ENCODE data around the gene LRRC8C. TPM values are rescaled to one million over a fixed set of nuclear protein-coding genes. Genes with fewer than 3 reads are reported as not detected.
A peak's percentile ranks its signal among the peaks of the same experiment; 100 is the strongest.

LRRC8C gene
- total RNA-seq, 1 donor from 2014 or later: 5.5 TPM

DNA sequence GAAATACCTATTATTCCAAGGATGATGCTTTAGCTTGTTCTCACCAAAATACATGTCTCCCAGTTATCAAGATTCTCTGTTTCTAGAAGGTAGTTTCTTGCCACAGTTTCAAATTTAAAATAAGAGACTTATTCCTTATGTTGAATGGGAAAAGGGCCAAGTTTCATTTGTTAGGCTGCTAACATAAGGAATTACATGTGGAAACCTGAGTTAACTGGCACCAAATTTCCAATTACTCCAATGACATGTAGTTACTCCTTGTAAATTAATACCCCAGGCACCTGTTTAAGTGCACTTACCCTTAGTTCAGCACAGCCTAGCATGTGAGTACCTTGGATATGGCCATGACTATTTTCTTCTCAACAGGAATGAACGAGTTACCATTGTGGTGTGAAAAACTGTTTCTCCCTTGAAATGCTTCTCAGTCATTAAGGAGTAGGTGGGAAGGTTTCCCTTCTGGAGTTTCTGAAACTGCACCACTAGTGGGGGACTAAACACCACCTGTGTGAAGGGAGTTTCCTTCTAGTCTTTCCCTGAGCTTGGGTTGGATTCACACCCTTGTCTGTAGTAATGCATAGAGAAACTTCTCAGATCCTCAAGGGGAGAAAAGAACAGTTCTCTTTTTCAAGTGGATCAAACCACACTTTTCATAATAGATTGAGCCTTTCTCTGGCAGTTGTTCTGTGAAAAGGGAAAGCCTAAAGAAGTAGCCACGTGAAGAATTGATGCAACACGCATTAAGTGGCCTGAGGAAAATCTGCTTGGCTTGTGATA is 32.3 kb upstream of the LRRC8C start:
- TF ChIP-seq, protein P1, sequence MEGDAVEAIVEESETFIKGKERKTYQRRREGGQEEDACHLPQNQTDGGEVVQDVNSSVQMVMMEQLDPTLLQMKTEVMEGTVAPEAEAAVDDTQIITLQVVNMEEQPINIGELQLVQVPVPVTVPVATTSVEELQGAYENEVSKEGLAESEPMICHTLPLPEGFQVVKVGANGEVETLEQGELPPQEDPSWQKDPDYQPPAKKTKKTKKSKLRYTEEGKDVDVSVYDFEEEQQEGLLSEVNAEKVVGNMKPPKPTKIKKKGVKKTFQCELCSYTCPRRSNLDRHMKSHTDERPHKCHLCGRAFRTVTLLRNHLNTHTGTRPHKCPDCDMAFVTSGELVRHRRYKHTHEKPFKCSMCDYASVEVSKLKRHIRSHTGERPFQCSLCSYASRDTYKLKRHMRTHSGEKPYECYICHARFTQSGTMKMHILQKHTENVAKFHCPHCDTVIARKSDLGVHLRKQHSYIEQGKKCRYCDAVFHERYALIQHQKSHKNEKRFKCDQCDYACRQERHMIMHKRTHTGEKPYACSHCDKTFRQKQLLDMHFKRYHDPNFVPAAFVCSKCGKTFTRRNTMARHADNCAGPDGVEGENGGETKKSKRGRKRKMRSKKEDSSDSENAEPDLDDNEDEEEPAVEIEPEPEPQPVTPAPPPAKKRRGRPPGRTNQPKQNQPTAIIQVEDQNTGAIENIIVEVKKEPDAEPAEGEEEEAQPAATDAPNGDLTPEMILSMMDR (IDR thresholded peaks at IDR 0.05; ENCODE audit: insufficient read depth, low read length, severe bottlenecking): no peak
- no peak for FAIRE-seq
- no peak overlapping the region for H3K4me3 ChIP-seq (ENCODE audit: low read depth, low read length)
- no peaks in the 10 kb centered on the region for H3K27me3 ChIP-seq (ENCODE audit: control insufficient read depth, insufficient read depth, low read length)
- H3K36me3 ChIP-seq (ENCODE audit: control insufficient read depth, insufficient read depth, low read length): no peaks in the 10 kb centered on the region
- no peak for DNase-seq (ENCODE audit: low read depth)

DNA sequence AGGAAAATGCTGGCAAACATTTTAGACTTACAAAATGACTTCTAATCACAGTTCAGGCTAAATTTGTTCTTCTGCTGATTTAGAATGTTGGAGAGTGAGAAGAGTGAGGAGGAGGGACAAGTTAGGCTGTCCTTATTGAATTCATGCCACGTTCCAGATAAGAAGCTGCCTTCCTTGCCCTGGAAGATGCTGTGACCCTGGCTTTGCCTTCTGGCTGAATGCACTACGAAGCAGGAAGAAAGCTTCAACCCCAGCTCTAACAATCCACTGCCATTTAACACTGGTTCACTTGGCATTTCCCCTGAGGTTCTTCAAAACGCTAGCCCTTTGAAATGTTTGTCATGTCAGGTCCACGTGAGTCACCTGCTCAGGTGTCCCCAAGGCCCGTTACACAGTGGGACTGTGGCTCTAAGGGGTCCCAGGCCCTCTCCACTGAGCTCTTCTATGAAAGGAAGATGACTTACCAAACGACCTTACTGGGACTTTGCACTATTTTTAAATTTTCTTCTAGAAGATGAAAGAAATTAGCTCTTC is 30.0 kb upstream of the LRRC8C start:
- no peaks in the 10 kb centered on the region for H3K27me3 ChIP-seq (ENCODE audit: control insufficient read depth, insufficient read depth, low read length)
- DNase-seq (ENCODE audit: low read depth): no peak
- no peaks in the 10 kb centered on the region for H3K36me3 ChIP-seq (ENCODE audit: control insufficient read depth, insufficient read depth, low read length)
- H3K4me3 ChIP-seq (ENCODE audit: low read depth, low read length): no peak overlapping the region
- no peak for FAIRE-seq
- TF ChIP-seq, protein P1 (IDR thresholded peaks at IDR 0.05; ENCODE audit: insufficient read depth, low read length, severe bottlenecking): no peak

DNA sequence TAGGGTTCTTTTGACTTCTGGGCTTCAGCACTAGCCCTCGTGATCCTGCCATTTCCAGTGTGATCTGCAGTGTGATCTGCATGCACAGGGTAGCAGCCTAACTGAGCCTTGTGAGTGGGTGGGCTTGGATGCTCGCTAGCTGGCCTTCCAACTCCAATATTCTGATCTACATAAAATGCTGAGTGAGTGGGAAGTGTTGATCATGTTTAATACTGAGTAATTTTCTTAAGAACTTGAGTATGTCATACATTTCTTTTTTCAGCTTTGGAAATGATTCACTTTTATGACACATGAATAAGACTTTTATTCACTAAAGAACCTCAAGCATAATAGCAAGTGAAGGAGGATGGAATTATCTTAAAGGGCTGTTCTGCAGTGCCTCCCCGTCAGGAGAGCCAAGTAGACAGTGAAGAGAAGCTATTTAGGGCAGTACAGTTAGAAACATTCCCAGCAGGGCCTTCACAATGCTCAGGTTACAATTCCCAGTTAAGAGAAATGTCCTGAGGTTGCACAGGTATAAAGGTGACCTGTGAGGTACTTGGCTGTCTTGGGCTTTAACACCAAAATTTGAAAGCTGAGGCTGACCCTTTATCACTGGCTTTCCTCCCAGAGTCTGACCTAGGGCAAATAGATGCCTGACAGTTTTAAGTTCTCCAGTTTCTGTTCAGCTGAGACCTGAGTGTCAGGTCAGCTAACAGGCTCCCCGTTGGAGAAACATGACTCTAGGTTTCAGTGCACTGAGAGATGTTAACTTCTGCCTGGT is 29.1 kb upstream of the LRRC8C start:
- no peak for FAIRE-seq
- no peak overlapping the region for H3K4me3 ChIP-seq (ENCODE audit: low read depth, low read length)

DNA sequence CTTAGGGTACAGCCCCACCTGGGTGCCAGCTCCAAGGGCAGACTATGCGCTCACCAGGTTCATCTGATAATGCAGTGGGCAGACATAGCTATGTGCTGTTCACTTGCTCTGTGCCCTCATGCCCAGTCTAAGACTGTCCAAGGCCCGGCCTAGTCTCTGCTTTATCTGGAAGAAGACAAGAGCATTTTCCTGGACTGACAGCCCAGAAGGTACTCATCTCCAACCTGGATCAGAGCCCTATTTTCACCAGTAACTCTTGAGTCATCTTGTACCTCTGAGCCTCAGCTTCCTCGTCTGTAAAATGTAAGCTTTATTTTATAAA is 28.5 kb upstream of the LRRC8C start:
- Histone ChIP-seq H3K4me3 (ENCODE audit: low read depth, low read length) (no peak overlapping the region), H3K36me3 (ENCODE audit: control insufficient read depth, insufficient read depth, low read length) (no peaks in the 10 kb centered on the region), H3K27me3 (ENCODE audit: control insufficient read depth, insufficient read depth, low read length) (no peaks in the 10 kb centered on the region)
- DNase-seq (ENCODE audit: low read depth) (peak; percentile 38), FAIRE-seq (no peak)
- TF ChIP-seq, protein P1 (IDR thresholded peaks at IDR 0.05; ENCODE audit: insufficient read depth, low read length, severe bottlenecking): no peak

More for the DNA sequence above, 29.1 kb upstream of the LRRC8C start:
- DNase-seq (ENCODE audit: low read depth): peak; percentile 87
- H3K27me3 ChIP-seq (ENCODE audit: control insufficient read depth, insufficient read depth, low read length): no peaks in the 10 kb centered on the region
- no peaks in the 10 kb centered on the region for H3K36me3 ChIP-seq (ENCODE audit: control insufficient read depth, insufficient read depth, low read length)
- TF ChIP-seq, protein P1 (IDR thresholded peaks at IDR 0.05; ENCODE audit: insufficient read depth, low read length, severe bottlenecking): no peak

DNA sequence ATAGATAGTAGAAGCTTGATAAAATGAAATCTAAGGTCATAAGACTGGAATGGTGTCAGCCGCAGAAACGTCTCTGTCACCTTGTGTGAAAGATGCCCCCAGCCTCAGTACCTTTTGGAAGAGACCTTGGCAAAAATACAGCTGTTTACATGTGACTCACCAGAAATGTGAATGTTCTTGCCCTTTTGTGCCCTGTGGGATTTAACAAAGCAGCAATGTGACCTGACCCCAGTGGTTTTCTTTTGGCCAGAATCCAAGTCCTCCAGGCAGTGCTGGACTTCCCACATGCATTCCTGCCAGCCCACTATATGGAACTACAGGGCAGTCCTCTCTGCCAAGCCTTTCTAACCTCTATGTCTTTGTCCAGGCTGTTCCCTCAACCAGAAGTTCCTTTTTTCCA is 27.2 kb upstream of the LRRC8C start:
- DNase-seq (ENCODE audit: low read depth) (peak; percentile 57), FAIRE-seq (no peak)
- Histone ChIP-seq H3K36me3 (ENCODE audit: control insufficient read depth, insufficient read depth, low read length) (no peaks in the 10 kb centered on the region), H3K27me3 (ENCODE audit: control insufficient read depth, insufficient read depth, low read length) (no peaks in the 10 kb centered on the region), H3K4me3 (ENCODE audit: low read depth, low read length) (no peak overlapping the region)
- TF ChIP-seq, protein P1 (IDR thresholded peaks at IDR 0.05; ENCODE audit: insufficient read depth, low read length, severe bottlenecking): no peak

Data from bronchial epithelial cell (primary cell).